Smooth muscle cell of the brain vasculature (primary cell): Measurements from ENCODE around the gene PLCL1.
"Not testable (repeated sequence)": the region's sequence is repeated elsewhere in the genome, so short reads cannot be mapped to it uniquely, and the experiment has no call there.

Source experiments
- DNase-seq: peaks from one replicate; pipeline ENCODE4 v3.0.0-alpha.2; 2012; ENCODE audit warnings: low read depth, low spot score

Gene PLCL1

GRCh38 chr2:197809064-197809463, 4.7 kb downstream of the PLCL1 start:
- no peak for DNase-seq

GRCh38 chr2:197810016-197810415, 5.6 kb downstream of the PLCL1 start:
- DNase-seq = no peak

GRCh38 chr2:197810491-197810890, 6.1 kb downstream of the PLCL1 start:
- DNase-seq = no peak

GRCh38 chr2:197813093-197813787, 8.8 kb downstream of the PLCL1 start:
- DNase-seq = no peak

- no peak for DNase-seq
Observed at GRCh38 chr2:197814526-197814925, 10.1 kb downstream of the PLCL1 start.

GRCh38 chr2:197821550-197822289, 17.3 kb downstream of the PLCL1 start:
- no peak for DNase-seq

- no peak for DNase-seq
Observed at GRCh38 chr2:197822333-197822732, 17.9 kb downstream of the PLCL1 start.

GRCh38 chr2:197827618-197828017, 23.2 kb downstream of the PLCL1 start:
- no peak for DNase-seq

GRCh38 chr2:197828464-197829135, 24.2 kb downstream of the PLCL1 start:
- DNase-seq = no peak

GRCh38 chr2:197834771-197835170, 30.4 kb downstream of the PLCL1 start:
- not testable (repeated sequence) for DNase-seq

- DNase-seq = no peak
Observed at GRCh38 chr2:197835293-197835692, 30.9 kb downstream of the PLCL1 start.

- DNase-seq = peak; percentile 15
Observed at GRCh38 chr2:197838036-197838435, 33.6 kb downstream of the PLCL1 start.

GRCh38 chr2:197838579-197838978, 34.2 kb downstream of the PLCL1 start:
- DNase-seq = no peak

GRCh38 chr2:197839327-197839726, 34.9 kb downstream of the PLCL1 start:
- DNase-seq = no peak

- DNase-seq = no peak
Observed at GRCh38 chr2:197839856-197840255, 35.5 kb downstream of the PLCL1 start.

- no peak for DNase-seq
Observed at GRCh38 chr2:197846128-197846527, 41.7 kb downstream of the PLCL1 start.

GRCh38 chr2:197846777-197847176, 42.4 kb downstream of the PLCL1 start:
- no peak for DNase-seq

GRCh38 chr2:197847651-197848401, 43.4 kb downstream of the PLCL1 start:
- no peak for DNase-seq

- DNase-seq = no peak
Observed at GRCh38 chr2:197848602-197849001, 44.2 kb downstream of the PLCL1 start.

GRCh38 chr2:197850882-197851450, 46.6 kb downstream of the PLCL1 start:
- no peak for DNase-seq

- no peak for DNase-seq
Observed at GRCh38 chr2:197851451-197851850, 47.1 kb downstream of the PLCL1 start.

GRCh38 chr2:197852108-197852507, 47.7 kb downstream of the PLCL1 start:
- DNase-seq = no peak
